Left lung (tissue), 10 donors: ENCODE measurements around the gene BICC1. TPM values are rescaled to one million over a fixed set of nuclear protein-coding genes. Genes with fewer than 3 reads are reported as not detected.

ENCODE experiments used
- ATAC-seq: fragments of 200-7000 bp; cut with Tn5 transposase; one replicate; pipeline ENCODE4 v1.9.1; 2020; ENCODE audit warnings: moderate library complexity
- DNase-seq, 4 donors: peaks; one replicate each; pipeline ENCODE4 v3.0.0-alpha.2; 2013 to 2020
- H3K27ac ChIP-seq, 2 donors: fragments of 200-600 bp; sonication (generic) in 1 of 2; one replicate each; pipeline versions ENCODE4 v1.5.0 to v1.8.0; 2020 to 2021
- H3K27me3 ChIP-seq, 2 donors: fragments of 200-600 bp; sonication (generic) in 1 of 2; one replicate each; pipeline versions ENCODE4 v1.5.0 to v1.8.0; 2020 to 2021
- H3K36me3 ChIP-seq, 2 donors: fragments of 200-600 bp; sonication (generic) in 1 of 2; one replicate each; pipeline versions ENCODE4 v1.5.0 to v1.8.0; 2020 to 2021
- H3K4me1 ChIP-seq, 2 donors: fragments of 200-600 bp; one replicate each; pipeline ENCODE4 v1.8.0; 2021
- H3K4me3 ChIP-seq, 2 donors: fragments of 200-600 bp; sonication (generic) in 1 of 2; one replicate each; pipeline versions ENCODE4 v1.5.0 to v1.8.0; 2020 to 2021; ENCODE audit warnings: mild to moderate bottlenecking in 1 of 2
- H3K9me3 ChIP-seq, 2 donors: fragments of 200-600 bp; sonication (generic) in 1 of 2; one replicate each; pipeline versions ENCODE4 v1.5.0 to v1.8.0; 2020 to 2021
- CTCF ChIP-seq, 2 donors: fragments of 200-600 bp; sonication (generic) in 1 of 2; IDR thresholded peaks; one replicate each; pipeline versions ENCODE4 v1.5.0 to v1.8.0; 2021; ENCODE audit warnings: antibody characterized with exemption in 2 of 2
- intact Hi-C, 2 donors: fragments of 100-400 bp; cut with DNase I; formaldehyde crosslinking; loops; one replicate each; pipeline versions ENCODE4 v1.11.2 to v1.14.2; 2022
- polyA plus RNA-seq, 6 donors: library from polyadenylated mRNA; unstranded; fragments of 120-200 nt; gene quantifications; one replicate each; pipeline ENCODE4 v1.2.1, GENCODE V29; 2013; ENCODE audit not compliant: insufficient read length in 6 of 6
- total RNA-seq, 2 donors: library from RNA; stranded (reverse); fragmentation: NEBNext Ultra II Directional; extraction: Animal tissue kit (Norgen Biotek cat#: 25700); gene quantifications; one replicate each; pipeline ENCODE4 v1.2.1, GENCODE V29; 2021
- donor health status: DM: no; HTN: yes; CAD: no.
- donor health status: DM: no; HTN: no; CAD: no.

Gene BICC1
- total and polyA plus RNA-seq, 8 donors, result 10.9 to 47.4 (median 37.1) TPM

- TF ChIP-seq CTCF (IDR thresholded peaks at IDR 0.05), result no peak
- ATAC-seq (peak; percentile 51), DNase-seq (no peak)
- intact Hi-C loops, result no loop called here
- no peaks in the 10 kb centered on the region for H3K27me3 ChIP-seq
- H3K4me3 ChIP-seq, result no peak overlapping the region
- peak overlapping the region in 1 of 2 donors; percentile 9 for H3K27ac ChIP-seq
- H3K36me3 ChIP-seq, result no peaks in the 10 kb centered on the region
- peaks cover 0 to 20% of the 10 kb centered on the region in 2 donors for H3K9me3 ChIP-seq
- H3K4me1 ChIP-seq, result peaks cover 0 to 8% of the 10 kb centered on the region in 2 donors
These were observed 149.6 kb downstream of the BICC1 start for GRCh38 chr10:58662314-58662713.

GRCh38 chr10:58665361-58665760 is 152.7 kb downstream of the BICC1 start:
- Histone ChIP-seq H3K27ac (peak overlapping the region; percentile 34), H3K36me3 (no peaks in the 10 kb centered on the region), H3K4me1 (peaks cover 0 to 8% of the 10 kb centered on the region in 2 donors), H3K9me3 (peaks cover 0 to 20% of the 10 kb centered on the region in 2 donors), H3K27me3 (no peaks in the 10 kb centered on the region), H3K4me3 (no peak overlapping the region)
- intact Hi-C loops, result no loop called here
- no peak for DNase-seq
- no peak for TF ChIP-seq CTCF (IDR thresholded peaks at IDR 0.05)
- peak; percentile 33 for ATAC-seq

GRCh38 chr10:58666024-58666423 is 153.4 kb downstream of the BICC1 start:
- Histone ChIP-seq H3K4me1 (peaks cover 0 to 8% of the 10 kb centered on the region in 2 donors), H3K27ac (peak overlapping the region; percentile 34), H3K4me3 (no peak overlapping the region), H3K36me3 (no peaks in the 10 kb centered on the region), H3K9me3 (peaks cover 0 to 20% of the 10 kb centered on the region in 2 donors), H3K27me3 (no peaks in the 10 kb centered on the region)
- no peak for TF ChIP-seq CTCF (IDR thresholded peaks at IDR 0.05)
- intact Hi-C loops, result no loop called here
- ATAC-seq (peak; percentile 92), DNase-seq (peak in 1 of 4 donors; percentile 54)

- Histone ChIP-seq H3K9me3 (peaks cover 0 to 20% of the 10 kb centered on the region in 2 donors), H3K27ac (no peak overlapping the region), H3K4me3 (no peak overlapping the region), H3K4me1 (peaks cover 0 to 5% of the 10 kb centered on the region in 2 donors), H3K27me3 (no peaks in the 10 kb centered on the region), H3K36me3 (no peaks in the 10 kb centered on the region)
- no peak for TF ChIP-seq CTCF (IDR thresholded peaks at IDR 0.05)
- ATAC-seq (no peak), DNase-seq (no peak)
- intact Hi-C loops, result no loop called here
These were observed 155.1 kb downstream of the BICC1 start for GRCh38 chr10:58667658-58668310.

- intact Hi-C loops, result no loop called here
- no peak overlapping the region for H3K4me3 ChIP-seq
- no peaks in the 10 kb centered on the region for H3K36me3 ChIP-seq
- H3K4me1 ChIP-seq, result no peaks in the 10 kb centered on the region
- DNase-seq (no peak), ATAC-seq (no peak)
- no peaks in the 10 kb centered on the region for H3K27me3 ChIP-seq
- H3K9me3 ChIP-seq, result peaks cover 0 to 2% of the 10 kb centered on the region in 2 donors
- TF ChIP-seq CTCF (IDR thresholded peaks at IDR 0.05), result no peak
- no peak overlapping the region for H3K27ac ChIP-seq
These were observed 160.2 kb downstream of the BICC1 start for GRCh38 chr10:58672845-58673244.
